ENCODE measurements around the gene YBEY.

GRCh38 chr21:46308431-46308830 lies 22.3 kb downstream of the YBEY start:
- TF ChIP-seq CTCF (IDR thresholded peaks at IDR 0.05): no peak
- no peak for TF ChIP-seq POLR2A (IDR thresholded peaks at IDR 0.05)
- no peak for TF ChIP-seq POLR2AphosphoS5 (IDR thresholded peaks at IDR 0.05)
